ENCODE results near the gene COL6A1.
"Not testable (repeated sequence)": the region's sequence is repeated elsewhere in the genome, so short reads cannot be mapped to it uniquely, and the experiment has no call there.

- TF ChIP-seq CTCF (conservative IDR thresholded peaks at IDR 0.05; ENCODE audit: low read depth, low read length); RCOR1 (IDR thresholded peaks at IDR 0.05; ENCODE audit: insufficient replicate concordance, low read length); RFX5 (IDR thresholded peaks at IDR 0.05; ENCODE audit: low read depth, low read length); SMC3 (IDR thresholded peaks at IDR 0.05; ENCODE audit: low read depth, low read length); POLR2A (IDR thresholded peaks at IDR 0.05; ENCODE audit: low read depth, low read length): not testable (repeated sequence)
These were observed 29.0 kb upstream of the COL6A1 start for GRCh38 chr21:45952527-45952926.

Measured in IMR-90 (cell line).